Measurements from ENCODE around the gene PROM1. TPM values are rescaled to one million over a fixed set of nuclear protein-coding genes. Genes with fewer than 3 reads are reported as not detected.

Gene PROM1
- total and polyA plus RNA-seq, 2 experiments from 2014 or later: 14.3 to 30.8 TPM

DNA sequence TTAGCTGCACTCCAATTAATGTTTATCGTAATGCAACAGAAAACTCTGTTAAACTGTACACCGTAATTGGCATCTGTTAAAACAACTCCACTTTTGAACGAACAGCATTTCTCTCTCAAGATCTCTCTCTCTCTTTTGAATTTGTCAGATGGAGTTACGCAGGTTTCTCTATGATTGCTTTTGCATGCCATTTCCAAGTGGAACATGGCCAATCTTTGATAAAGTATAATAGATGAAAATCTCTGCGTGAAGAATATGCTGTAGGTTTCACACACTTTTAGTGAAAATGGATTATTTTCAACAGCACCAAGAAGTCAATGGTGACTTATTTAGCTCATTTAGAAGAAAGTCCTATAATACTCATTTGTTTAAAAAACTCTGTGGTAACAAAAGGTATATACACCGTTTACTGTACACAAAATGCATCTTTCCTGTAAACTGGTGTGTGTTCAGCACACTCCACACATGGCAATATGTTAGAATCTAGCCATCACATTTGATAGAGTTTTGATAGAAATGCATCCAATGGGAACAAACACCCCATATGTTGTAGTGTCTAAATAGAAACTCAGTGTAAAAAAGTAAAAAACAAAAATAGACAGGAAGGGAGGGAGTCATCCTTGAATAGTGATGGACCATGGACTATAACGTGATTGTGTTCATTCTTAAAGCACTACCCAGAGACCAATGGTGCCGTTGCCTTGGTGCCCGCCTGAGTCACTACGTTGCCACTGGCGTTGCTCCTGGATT lies 115.1 kb downstream of the PROM1 start:
- Histone ChIP-seq H3K9me3 (ENCODE audit: low read depth) (no peaks in the 10 kb centered on the region), H3K36me3 (replicated peaks; ENCODE audit: insufficient read depth, low read depth) (no peaks in the 10 kb centered on the region), H2AFZ (no peak overlapping the region), H3K4me1 (ENCODE audit: insufficient read depth) (no peaks in the 10 kb centered on the region), H3K4me2 (no peak overlapping the region), H3K9me2 (replicated peaks; ENCODE audit: insufficient read depth) (no peaks in the 10 kb centered on the region), H3K27ac (no peak overlapping the region), H3K4me3 (no peak overlapping the region), H3K79me2 (no peaks in the 10 kb centered on the region), H3K27me3 (no peaks in the 10 kb centered on the region), H4K20me1 (ENCODE audit: insufficient read depth, poor library complexity, severe bottlenecking) (no peaks in the 10 kb centered on the region)
- TF ChIP-seq, protein P1, sequence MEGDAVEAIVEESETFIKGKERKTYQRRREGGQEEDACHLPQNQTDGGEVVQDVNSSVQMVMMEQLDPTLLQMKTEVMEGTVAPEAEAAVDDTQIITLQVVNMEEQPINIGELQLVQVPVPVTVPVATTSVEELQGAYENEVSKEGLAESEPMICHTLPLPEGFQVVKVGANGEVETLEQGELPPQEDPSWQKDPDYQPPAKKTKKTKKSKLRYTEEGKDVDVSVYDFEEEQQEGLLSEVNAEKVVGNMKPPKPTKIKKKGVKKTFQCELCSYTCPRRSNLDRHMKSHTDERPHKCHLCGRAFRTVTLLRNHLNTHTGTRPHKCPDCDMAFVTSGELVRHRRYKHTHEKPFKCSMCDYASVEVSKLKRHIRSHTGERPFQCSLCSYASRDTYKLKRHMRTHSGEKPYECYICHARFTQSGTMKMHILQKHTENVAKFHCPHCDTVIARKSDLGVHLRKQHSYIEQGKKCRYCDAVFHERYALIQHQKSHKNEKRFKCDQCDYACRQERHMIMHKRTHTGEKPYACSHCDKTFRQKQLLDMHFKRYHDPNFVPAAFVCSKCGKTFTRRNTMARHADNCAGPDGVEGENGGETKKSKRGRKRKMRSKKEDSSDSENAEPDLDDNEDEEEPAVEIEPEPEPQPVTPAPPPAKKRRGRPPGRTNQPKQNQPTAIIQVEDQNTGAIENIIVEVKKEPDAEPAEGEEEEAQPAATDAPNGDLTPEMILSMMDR (IDR thresholded peaks at IDR 0.05; ENCODE audit: poor library complexity): no peak
- no peak for TF ChIP-seq EZH2phosphoT487 (IDR thresholded peaks at IDR 0.05; ENCODE audit: low read depth, severe bottlenecking, unreplicated experiment)
- TF ChIP-seq EZH2 (IDR thresholded peaks at IDR 0.05; ENCODE audit: borderline replicate concordance): no peak
- WGBS (ENCODE audit: low lambda C conversion rate, missing lambda C conversion rate): 88% methylated on average over 11 of the region's 11 CpGs
- DNase-seq (ENCODE audit: low spot score): no peak

- over 99% methylated on average over 5 of the region's 5 CpGs for WGBS (ENCODE audit: low lambda C conversion rate, missing lambda C conversion rate)
- Histone ChIP-seq H3K9me3 (ENCODE audit: low read depth) (no peaks in the 10 kb centered on the region), H4K20me1 (ENCODE audit: insufficient read depth, poor library complexity, severe bottlenecking) (no peaks in the 10 kb centered on the region), H3K4me3 (no peak overlapping the region), H3K4me1 (ENCODE audit: insufficient read depth) (no peaks in the 10 kb centered on the region), H3K27ac (no peak overlapping the region), H3K27me3 (no peaks in the 10 kb centered on the region), H3K79me2 (no peaks in the 10 kb centered on the region), H2AFZ (no peak overlapping the region), H3K9me2 (replicated peaks; ENCODE audit: insufficient read depth) (no peaks in the 10 kb centered on the region), H3K4me2 (no peak overlapping the region), H3K36me3 (replicated peaks; ENCODE audit: insufficient read depth, low read depth) (no peaks in the 10 kb centered on the region)
- DNase-seq (ENCODE audit: low spot score): no peak
- TF ChIP-seq EZH2phosphoT487 (IDR thresholded peaks at IDR 0.05; ENCODE audit: low read depth, severe bottlenecking, unreplicated experiment) (no peak), EZH2 (IDR thresholded peaks at IDR 0.05; ENCODE audit: borderline replicate concordance) (no peak)
- TF ChIP-seq, protein P1 (IDR thresholded peaks at IDR 0.05; ENCODE audit: poor library complexity): no peak
Observed at GRCh38 chr4:15965325-15965724, 118.5 kb downstream of the PROM1 start.

GRCh38 chr4:15964159-15964558 lies 119.7 kb downstream of the PROM1 start:
- no peak for DNase-seq (ENCODE audit: low spot score)
- no peaks in the 10 kb centered on the region for H3K4me1 ChIP-seq (ENCODE audit: insufficient read depth)
- TF ChIP-seq EZH2phosphoT487 (IDR thresholded peaks at IDR 0.05; ENCODE audit: low read depth, severe bottlenecking, unreplicated experiment): no peak
- TF ChIP-seq EZH2 (IDR thresholded peaks at IDR 0.05; ENCODE audit: borderline replicate concordance): no peak
- TF ChIP-seq, protein P1 (IDR thresholded peaks at IDR 0.05; ENCODE audit: poor library complexity): no peak
- H3K27me3 ChIP-seq: no peaks in the 10 kb centered on the region
- WGBS (ENCODE audit: low lambda C conversion rate, missing lambda C conversion rate): 81% methylated on average over 5 of the region's 5 CpGs
- no peak overlapping the region for H3K27ac ChIP-seq
- H3K9me3 ChIP-seq (ENCODE audit: low read depth): no peaks in the 10 kb centered on the region
- no peaks in the 10 kb centered on the region for H3K36me3 ChIP-seq (replicated peaks; ENCODE audit: insufficient read depth, low read depth)
- no peaks in the 10 kb centered on the region for H3K79me2 ChIP-seq
- H4K20me1 ChIP-seq (ENCODE audit: insufficient read depth, poor library complexity, severe bottlenecking): no peaks in the 10 kb centered on the region
- H3K4me3 ChIP-seq: no peak overlapping the region
- no peak overlapping the region for H3K4me2 ChIP-seq
- no peaks in the 10 kb centered on the region for H3K9me2 ChIP-seq (replicated peaks; ENCODE audit: insufficient read depth)
- H2AFZ ChIP-seq: no peak overlapping the region
